ENCODE data around the gene ARID1A.

- no peak for TF ChIP-seq EZH2phosphoT487 (IDR thresholded peaks at IDR 0.05; ENCODE audit: insufficient read depth, low read depth)
- no peak for TF ChIP-seq EZH2 (IDR thresholded peaks at IDR 0.05; ENCODE audit: insufficient read depth, poor library complexity, severe bottlenecking)
Observed at GRCh38 chr1:26767714-26768113, 71.9 kb downstream of the ARID1A start.
